Measurements from ENCODE around the gene ZSWIM1.
"Not testable (repeated sequence)": the region's sequence is repeated elsewhere in the genome, so short reads cannot be mapped to it uniquely, and the experiment has no call there.

ZSWIM1 gene

GRCh38 chr20:45853484-45853883 lies 27.5 kb upstream of the ZSWIM1 start:
- DNase-seq (ENCODE audit: low read depth in 1 of 2, low spot score in 1 of 2), result no peak

DNA sequence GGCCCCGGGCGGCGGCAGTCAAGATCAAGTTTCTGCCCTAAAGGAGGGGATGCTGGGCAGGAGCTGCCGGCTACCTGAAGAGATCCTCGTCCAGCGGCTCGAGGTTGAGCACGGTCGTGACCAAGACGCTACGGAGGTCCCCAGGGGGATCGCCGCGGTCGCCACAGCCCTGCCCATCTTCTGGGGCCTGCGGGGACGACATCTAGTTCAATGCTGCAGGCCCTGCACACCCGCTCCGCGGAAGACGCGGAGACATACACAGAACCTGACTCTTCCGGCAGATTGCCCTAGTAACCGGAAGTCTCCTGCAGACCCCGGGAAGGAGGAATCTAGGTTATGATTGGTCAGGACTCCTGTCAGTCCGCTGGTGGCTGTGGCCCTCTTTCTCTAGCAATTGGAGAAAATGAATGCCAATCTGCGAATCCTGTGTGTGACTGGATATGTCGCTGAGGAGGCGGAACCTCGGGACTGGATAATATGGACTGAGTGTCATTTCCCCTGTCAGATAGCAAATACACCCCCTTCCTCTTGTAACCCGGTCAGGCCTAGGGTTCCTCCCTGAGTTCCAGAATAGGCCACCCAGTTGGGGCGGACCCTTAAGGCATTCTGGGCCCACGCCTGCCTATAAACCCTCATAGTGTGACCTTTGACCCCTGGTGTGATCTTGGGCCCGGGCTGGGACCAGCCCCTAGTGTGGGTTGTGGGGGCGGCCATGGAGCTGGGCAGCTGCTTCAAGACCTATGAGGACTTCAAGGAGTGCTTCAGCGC lies 23.7 kb upstream of the ZSWIM1 start, which contains the start of the genes ACOT8 and ZSWIM3:
ACOT8 (minus strand) TSS at position 279 of the 768 bp plus-strand sequence; CDS start at position 202, 77 bp downstream.
ZSWIM3 (plus strand) TSS at position 501 of the 768 bp plus-strand sequence; CDS start at position 713, 212 bp downstream.
- DNase-seq (ENCODE audit: low read depth in 1 of 2, low spot score in 1 of 2), result peak; percentile 68 to 97

- DNase-seq (ENCODE audit: low read depth in 1 of 2, low spot score in 1 of 2), result no peak
Measured at GRCh38 chr20:45857882-45858216, 23.2 kb upstream of the ZSWIM1 start.

DNA sequence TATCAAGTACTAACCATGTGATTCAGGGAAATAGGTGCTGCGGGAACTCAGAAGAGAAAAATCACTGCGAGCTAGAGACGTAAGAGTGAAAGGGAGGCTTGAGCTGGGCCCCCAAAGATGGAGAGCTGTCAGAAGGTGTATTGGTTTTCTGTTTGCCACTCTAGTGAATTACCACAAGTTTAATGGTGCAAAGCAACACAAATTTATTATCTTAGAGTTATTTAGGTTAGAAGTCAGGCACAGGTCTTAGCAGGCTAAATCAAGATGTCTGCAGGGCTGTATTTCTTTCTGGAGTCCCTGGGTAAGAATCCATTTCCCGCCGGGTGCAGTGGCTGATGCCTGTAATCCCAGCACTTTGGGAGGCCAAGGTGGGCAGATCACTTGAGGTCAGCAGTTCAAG lies 21.1 kb upstream of the ZSWIM1 start:
- DNase-seq (ENCODE audit: low read depth in 1 of 2, low spot score in 1 of 2), result no peak

DNA sequence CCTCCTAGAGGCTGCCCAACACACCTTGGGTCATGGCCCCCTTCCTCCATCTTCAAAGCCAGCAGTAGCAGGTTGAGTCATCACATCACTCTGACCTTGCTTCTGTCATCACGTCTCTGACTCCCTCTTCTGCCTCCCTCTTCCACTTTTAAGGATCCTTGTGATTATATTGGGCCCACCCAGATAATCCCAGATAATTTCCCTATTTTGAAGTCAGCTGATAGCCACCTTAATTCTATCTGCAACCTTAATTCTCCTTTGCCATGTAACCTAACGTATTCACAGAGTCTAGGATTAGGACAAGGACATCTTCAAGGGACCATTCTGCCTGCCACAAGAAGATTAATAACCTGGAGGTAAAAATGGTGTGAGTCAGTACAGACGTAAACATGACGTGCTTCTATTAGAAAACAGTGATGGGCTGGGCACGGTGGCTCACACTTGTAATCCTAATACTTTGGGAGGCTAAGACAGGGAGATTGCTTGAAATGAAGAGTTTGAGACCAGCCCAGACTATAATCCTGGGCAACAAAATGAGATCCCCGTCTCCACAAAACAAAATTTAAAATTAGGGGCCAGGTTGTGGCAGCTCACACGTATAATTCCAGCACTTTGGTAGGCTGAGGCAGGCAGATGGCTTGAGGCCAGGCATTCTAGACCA lies 20.3 kb upstream of the ZSWIM1 start:
- DNase-seq (ENCODE audit: low read depth in 1 of 2, low spot score in 1 of 2), result no peak

DNA sequence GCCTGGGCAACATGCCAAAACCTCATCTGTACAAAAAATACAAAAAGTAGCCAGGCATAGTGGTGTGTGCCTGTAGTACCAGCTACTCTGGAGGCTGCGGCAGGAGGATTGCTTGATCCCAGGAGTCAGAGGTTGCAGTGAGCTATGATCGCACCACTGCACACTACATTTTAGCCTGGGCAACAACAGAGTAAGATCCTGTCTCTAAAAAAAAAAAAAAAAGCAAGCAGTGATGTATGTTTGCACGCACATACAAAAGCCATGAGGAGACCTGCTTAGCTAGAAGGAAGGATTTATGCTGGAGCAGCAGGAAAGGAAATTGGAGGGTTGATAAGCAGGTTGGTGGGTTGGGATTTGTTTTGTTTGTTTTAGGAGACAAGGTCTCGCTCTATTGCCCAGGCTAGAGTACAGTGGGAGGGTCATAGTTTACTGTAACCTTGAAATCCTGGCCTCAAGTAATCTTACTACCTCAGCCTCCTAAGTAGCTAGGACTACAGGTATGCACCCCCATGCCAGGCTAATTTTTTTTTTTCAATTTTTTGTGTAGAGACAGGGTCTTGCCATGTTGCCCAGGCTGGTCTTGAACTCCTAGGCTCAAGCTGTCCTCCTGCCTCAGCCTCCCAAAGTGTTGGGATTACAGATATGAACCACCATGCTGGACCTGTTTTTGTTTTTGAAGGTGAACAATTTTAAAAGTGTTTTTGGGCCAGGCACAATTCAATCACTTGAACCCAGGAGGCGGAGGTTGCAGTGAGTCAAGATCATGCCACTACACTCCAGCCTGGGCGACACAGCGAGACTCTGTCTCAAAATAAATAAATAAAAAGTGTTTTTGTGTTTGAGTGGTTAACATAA lies 19.6 kb upstream of the ZSWIM1 start:
- DNase-seq (ENCODE audit: low read depth in 1 of 2, low spot score in 1 of 2), result no peak

- no peak for DNase-seq (ENCODE audit: low read depth in 1 of 2, low spot score in 1 of 2)
Measured at GRCh38 chr20:45863543-45864470, 17.2 kb upstream of the ZSWIM1 start.

- DNase-seq (ENCODE audit: low read depth in 1 of 2, low spot score in 1 of 2), result no peak
Measured at GRCh38 chr20:45866454-45866853, 14.6 kb upstream of the ZSWIM1 start.

GRCh38 chr20:45867136-45867818 lies 13.8 kb upstream of the ZSWIM1 start:
- DNase-seq (ENCODE audit: low read depth in 1 of 2, low spot score in 1 of 2), result no peak

DNA sequence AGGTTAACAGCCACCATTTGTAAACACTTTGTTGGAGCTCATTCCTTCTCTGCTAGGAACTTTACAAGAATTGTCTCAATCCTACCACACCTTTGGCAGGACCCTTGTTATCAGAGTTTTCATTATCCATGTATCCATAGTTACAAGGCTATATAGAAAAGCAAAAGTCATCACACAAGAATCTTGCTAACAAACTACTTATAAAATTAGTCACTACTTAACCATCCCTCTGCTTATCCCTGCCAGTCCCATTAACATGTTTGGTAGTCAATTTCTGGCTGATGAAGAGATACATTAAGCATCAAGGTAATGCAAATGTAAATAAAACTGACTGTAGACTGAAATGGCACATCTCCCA lies 13.2 kb upstream of the ZSWIM1 start:
- no peak for DNase-seq (ENCODE audit: low read depth in 1 of 2, low spot score in 1 of 2)

GRCh38 chr20:45872626-45873025 lies 8.4 kb upstream of the ZSWIM1 start:
- no peak for DNase-seq (ENCODE audit: low read depth in 1 of 2, low spot score in 1 of 2)

DNA sequence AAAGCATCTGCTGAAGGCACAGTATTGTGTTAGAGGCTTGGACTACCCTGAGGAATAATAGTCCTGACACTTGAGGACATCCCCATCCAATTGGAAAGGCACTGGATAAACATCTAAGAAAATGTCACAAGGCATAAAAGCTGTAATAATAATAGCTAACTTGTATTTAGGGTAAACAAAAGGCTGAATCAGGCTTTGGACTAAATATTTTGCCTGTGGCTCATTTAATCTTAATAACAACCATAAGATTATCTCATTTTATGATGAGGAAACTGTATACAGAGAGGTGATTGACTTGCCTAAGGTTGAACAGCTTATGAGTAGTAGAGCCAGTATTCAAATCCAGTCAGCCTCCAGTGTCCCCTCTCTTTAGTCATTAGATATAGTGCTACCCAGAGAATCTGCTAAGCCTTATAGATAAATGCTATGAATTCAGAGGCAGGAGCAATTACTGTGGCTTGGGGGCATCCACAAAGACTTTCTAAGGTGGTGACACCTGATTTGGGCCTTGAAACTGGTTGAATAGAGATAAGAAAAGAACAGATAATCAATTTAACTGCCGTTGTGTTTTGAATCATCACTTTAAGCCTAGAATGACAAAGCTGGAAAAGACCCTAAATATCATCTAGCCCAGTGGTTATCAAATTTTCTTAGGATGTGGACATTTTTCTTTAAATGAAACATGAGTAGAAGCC lies 7.5 kb upstream of the ZSWIM1 start:
- DNase-seq (ENCODE audit: low read depth in 1 of 2, low spot score in 1 of 2), result no peak

DNA sequence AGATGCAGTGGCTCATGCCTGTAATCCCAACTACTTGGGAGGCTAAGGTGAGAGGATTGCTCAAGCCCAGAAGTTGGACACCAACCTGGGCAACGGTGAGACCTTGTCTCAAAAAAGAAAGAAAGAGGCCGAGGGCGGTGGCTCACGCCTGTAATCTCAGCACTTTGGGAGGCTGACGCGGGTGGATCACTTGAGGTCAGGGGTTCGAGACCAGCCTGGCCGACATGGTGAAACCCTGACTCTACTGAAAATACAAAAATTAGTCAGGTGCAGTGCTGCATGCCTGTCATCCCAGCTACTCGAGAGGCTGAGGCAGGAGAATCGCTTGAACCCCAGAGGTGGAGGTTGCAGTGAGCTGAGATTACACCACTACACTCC lies 6.9 kb upstream of the ZSWIM1 start:
- not testable (repeated sequence) for DNase-seq (ENCODE audit: low read depth in 1 of 2, low spot score in 1 of 2)

GRCh38 chr20:45874576-45874975 lies 6.5 kb upstream of the ZSWIM1 start:
- DNase-seq (ENCODE audit: low read depth in 1 of 2, low spot score in 1 of 2), result no peak

DNA sequence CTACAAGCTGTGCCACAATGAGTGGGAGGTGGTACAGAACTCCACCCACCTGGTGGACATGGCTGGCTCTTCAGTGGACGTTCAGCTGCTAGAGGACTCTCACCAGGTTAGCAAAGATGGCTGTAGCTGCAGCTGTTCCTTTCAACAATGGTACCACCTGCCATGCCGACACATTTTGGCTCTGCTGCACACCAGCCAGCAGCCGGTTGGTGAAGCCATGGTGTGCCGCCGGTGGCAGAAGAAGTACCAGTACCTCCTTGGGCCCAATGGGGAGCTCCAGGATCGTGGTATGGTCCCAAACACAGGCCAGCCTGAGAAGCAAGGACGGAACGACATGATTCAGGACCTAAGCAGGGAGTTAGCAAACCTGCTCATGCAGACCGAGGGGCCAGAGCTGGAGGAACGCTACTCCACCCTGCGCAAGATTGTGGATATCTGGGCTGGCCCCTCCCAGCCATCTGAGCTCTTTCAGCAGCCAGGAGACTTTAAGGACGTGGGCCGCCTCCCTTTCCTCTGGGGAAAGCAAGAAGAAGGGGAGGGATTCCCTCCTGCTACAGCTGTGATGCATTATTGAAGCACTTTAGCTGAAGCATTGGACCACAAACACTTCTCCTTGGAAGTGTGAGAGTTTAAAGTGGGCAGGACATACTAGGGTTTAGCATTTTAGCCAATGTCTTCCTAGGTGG lies 2.8 kb upstream of the ZSWIM1 start:
- DNase-seq (ENCODE audit: low read depth in 1 of 2, low spot score in 1 of 2), result no peak

DNA sequence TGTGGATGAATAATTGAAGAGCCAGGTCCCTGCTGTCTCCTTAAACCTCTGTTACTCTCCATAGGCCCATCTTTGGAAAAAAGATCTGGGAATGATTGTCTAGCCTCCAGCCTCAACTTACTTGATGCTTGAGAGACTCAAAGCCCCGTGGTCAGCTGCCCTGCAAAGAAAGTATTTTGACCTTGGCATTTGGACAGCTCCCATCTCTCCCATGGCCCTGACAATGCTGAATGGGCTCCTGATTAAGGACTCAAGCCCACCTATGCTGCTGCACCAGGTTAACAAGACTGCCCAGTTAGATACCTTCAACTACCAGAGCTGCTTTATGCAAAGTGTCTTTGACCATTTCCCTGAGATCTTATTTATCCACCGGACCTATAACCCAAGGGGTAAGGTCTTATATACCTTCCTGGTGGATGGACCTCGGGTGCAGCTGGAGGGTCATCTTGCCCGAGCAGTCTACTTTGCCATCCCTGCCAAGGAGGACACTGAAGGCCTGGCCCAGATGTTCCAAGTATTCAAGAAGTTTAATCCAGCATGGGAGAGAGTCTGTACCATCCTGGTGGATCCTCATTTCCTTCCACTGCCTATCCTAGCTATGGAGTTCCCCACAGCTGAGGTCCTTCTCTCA lies 1.6 kb downstream of the ZSWIM1 start:
- DNase-seq (ENCODE audit: low read depth in 1 of 2, low spot score in 1 of 2), result no peak

DNA sequence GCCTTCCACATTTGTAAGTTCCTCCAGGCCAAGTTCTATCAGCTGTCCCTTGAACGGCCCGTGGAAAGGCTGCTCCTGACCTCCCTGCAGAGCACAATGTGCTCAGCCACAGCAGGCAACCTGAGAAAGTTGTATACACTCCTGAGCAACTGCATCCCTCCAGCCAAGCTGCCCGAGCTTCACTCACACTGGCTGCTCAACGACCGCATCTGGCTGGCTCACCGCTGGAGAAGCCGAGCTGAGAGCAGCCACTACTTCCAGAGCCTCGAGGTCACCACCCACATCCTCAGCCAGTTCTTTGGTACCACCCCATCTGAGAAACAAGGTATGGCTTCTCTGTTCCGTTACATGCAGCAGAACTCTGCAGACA lies 2.1 kb downstream of the ZSWIM1 start:
- DNase-seq (ENCODE audit: low read depth in 1 of 2, low spot score in 1 of 2), result no peak

GRCh38 chr20:45886590-45887345 lies 5.7 kb downstream of the ZSWIM1 start:
- DNase-seq (ENCODE audit: low read depth in 1 of 2, low spot score in 1 of 2), result no peak

Data from activated CD4-positive, alpha-beta T cell treated with anti-CD3 and anti-CD28 coated beads, Interleukin-2, amount 50 U/mL, for 24 hours (primary cell).